H1 (cell line): ENCODE data around the gene HM13. TPM values are rescaled to one million over a fixed set of nuclear protein-coding genes. Genes with fewer than 3 reads are reported as not detected.

Experiments
- CHD7 ChIP-seq: fragments of 300-600 bp; sonication (generic); IDR thresholded peaks from 2 replicates; pipeline ENCODE4 v1.7.1; 2012; ENCODE audit warnings: low read length, moderate library complexity, mild to moderate bottlenecking, inconsistent platforms; ENCODE audit not compliant: insufficient replicate concordance
- MAX ChIP-seq: IDR thresholded peaks from 2 replicates; pipeline ENCODE4 v1.6.1; 2012; ENCODE audit warnings: inconsistent platforms
- RFX5 ChIP-seq: IDR thresholded peaks from 2 replicates; pipeline ENCODE4 v1.6.1; 2011; ENCODE audit warnings: low read depth, low read length, improper control_type of control experiment, borderline replicate concordance
- polyA plus RNA-seq, 7 experiments: library from polyadenylated mRNA; depleted of rRNA in 3 of 7; stranded (reverse) in 5 of 7; unstranded in 2 of 7; fragments of >200 nt in 5 of 7; fragments of 200-250 nt in 2 of 7; gene quantifications; 1 replicate in 5 of 7; 2 replicates in 1 of 7; 4 replicates in 1 of 7; pipeline versions ENCODE4 v1.2.1 to v1.2.3, GENCODE V29; 2011 to 2013; ENCODE audit warnings: missing spikeins in 2 of 7, mixed read lengths in 2 of 7
- total RNA-seq: library from RNA; stranded (reverse); fragmentation: NEBNext Ultra II Directional; extraction: Animal tissue kit (Norgen Biotek cat#: 25700); gene quantifications from 2 replicates; pipeline ENCODE4 v1.2.1, GENCODE V29; 2021

The HM13 gene
- total and polyA plus RNA-seq, 2 of the 8 experiments (the other 6 are each of a cell fraction or from before 2014, with no cell fraction given), result 118 to 183 TPM

GRCh38 chr20:31559704-31560093 is 45.5 kb downstream of the HM13 start (continued):
- TF ChIP-seq CHD7 (no peak), RFX5 (no peak), MAX (no peak)
